Activated T-cell treated with anti-CD3 and anti-CD28 coated beads, Interleukin-2, amount 50 U/mL, for 48 hours (primary cell): ENCODE data around the gene TRABD2B.

Source experiments
- DNase-seq, 2 experiments: peaks; one replicate each; pipeline ENCODE4 v3.0.0-alpha.2; 2020

Gene TRABD2B

GRCh38 chr1:47766832-47767740, 230.1 kb downstream of the TRABD2B start:
- no peak for DNase-seq

GRCh38 chr1:47765742-47766485, 231.3 kb downstream of the TRABD2B start:
- DNase-seq, result no peak

- DNase-seq, result no peak
These were observed 231.9 kb downstream of the TRABD2B start for GRCh38 chr1:47765236-47765635.

GRCh38 chr1:47764461-47765046, 232.6 kb downstream of the TRABD2B start:
- DNase-seq, result no peak

- DNase-seq, result no peak
These were observed 233.5 kb downstream of the TRABD2B start for GRCh38 chr1:47763591-47764171.

GRCh38 chr1:47761974-47762373, 235.2 kb downstream of the TRABD2B start:
- no peak for DNase-seq

- no peak for DNase-seq
These were observed 235.8 kb downstream of the TRABD2B start for GRCh38 chr1:47761201-47761930.

GRCh38 chr1:47759936-47760629, 237.1 kb downstream of the TRABD2B start:
- DNase-seq, result no peak

- DNase-seq, result no peak
These were observed 237.8 kb downstream of the TRABD2B start for GRCh38 chr1:47759251-47759935.

GRCh38 chr1:47758341-47759250, 238.6 kb downstream of the TRABD2B start:
- DNase-seq, result no peak

- no peak for DNase-seq
These were observed 239.8 kb downstream of the TRABD2B start for GRCh38 chr1:47757226-47757975.

- no peak for DNase-seq
These were observed 240.8 kb downstream of the TRABD2B start for GRCh38 chr1:47756411-47756810.

- no peak for DNase-seq
These were observed 241.2 kb downstream of the TRABD2B start for GRCh38 chr1:47756006-47756405.

- peak; percentile 76 to 77 for DNase-seq
These were observed 241.8 kb downstream of the TRABD2B start for GRCh38 chr1:47755101-47755990.

- DNase-seq, result no peak
These were observed 243.0 kb downstream of the TRABD2B start for GRCh38 chr1:47754221-47754620.

GRCh38 chr1:47753808-47754207, 243.4 kb downstream of the TRABD2B start:
- DNase-seq, result no peak

- no peak for DNase-seq
These were observed 244.6 kb downstream of the TRABD2B start for GRCh38 chr1:47752559-47752958.

GRCh38 chr1:47751996-47752451, 245.2 kb downstream of the TRABD2B start:
- DNase-seq, result no peak
